Activated CD4-positive, CD25-positive, alpha-beta regulatory T cell (primary cell): Measurements from ENCODE around the gene MRPL54.

Experiments used
- DNase-seq, 4 experiments: peaks; one replicate each; lab custom pipeline; 2025; lab: John Stamatoyannopoulos, UW

The MRPL54 gene

DNA sequence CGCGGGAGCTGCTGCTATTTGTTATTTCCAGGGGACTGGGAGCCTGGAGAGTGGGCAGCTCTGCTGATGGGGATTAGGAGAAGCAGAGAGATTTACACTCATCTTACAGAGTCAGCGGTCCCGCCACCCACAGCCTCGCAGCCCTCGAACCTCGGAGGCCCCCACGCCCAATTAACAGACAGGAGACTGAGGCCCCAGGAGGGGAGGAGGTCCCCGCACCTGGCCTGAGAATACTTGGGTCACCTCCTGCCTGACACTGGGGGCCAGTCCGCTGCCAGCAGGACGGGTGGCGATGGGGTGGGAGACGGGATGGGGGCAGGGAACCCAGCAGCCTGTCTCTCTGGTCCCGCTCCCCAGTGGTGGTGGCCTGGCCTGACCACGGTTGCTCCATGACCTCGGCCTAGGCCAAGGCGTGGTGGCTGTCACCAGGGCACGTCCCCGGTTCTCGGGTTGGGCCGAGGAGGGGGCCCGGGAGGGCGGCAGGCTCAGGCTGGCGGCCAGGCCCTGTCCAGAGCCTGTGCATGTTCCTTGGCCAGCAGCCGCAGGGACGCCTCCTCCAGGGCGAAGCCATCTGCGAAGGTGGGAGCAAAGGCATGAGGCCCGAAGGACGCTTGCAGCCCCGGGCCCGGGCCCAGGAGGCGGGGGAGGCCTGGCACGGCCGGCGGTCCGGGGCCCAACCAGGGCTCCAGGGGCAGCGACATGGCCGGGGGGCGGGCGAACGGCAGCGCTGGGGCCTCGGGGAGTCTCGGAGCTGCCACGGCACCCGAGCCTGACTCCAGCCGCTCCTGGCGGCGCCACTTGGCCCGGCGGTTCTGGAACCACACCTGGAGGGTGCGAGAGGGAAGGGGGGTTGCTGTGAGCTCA lies 7.9 kb downstream of the MRPL54 start:
- no peak for DNase-seq

DNA sequence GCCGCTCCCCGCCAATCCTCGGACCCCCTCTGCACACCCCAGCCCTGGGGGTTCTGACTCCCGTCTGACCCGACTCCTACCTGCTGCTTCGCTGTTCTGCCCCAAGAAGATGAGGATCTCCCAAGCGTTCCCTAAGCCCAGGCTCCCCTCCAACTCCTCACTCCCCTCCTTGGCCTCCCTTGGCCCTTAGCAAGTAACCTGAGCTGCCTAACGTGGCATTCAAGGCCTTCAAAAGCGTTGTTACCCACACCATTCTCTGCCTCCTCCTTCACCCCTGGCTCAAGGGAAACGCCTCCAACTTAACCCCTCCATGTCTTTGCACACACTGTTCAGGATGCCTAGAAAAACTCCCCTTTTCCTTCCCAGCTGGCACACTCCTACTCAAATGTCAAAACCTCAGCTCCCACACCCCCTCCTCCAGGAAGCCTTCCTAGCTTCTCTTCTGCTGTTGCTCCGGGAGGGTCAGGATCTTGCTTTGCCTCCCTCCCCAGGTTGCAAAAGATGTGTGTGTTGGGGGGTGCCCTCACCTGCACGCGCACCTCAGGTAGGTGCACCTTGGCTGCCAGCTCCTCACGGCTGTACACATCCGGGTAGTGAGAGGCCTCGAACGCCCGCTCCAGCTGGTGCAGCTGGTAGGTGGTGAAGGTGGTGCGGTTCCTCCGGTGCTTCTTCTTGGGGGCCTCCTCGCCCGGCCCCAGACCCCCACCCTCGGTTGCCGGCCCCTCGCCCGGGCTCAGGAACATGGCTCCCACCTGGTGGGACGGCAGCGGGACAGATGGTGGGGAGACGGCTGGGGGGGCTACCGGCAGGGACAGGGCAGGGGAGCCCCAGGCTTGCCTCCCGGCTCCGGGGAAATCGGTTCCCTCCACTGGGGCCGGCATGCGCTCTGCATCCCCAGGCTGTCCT lies 8.8 kb downstream of the MRPL54 start:
- DNase-seq, result no peak

DNA sequence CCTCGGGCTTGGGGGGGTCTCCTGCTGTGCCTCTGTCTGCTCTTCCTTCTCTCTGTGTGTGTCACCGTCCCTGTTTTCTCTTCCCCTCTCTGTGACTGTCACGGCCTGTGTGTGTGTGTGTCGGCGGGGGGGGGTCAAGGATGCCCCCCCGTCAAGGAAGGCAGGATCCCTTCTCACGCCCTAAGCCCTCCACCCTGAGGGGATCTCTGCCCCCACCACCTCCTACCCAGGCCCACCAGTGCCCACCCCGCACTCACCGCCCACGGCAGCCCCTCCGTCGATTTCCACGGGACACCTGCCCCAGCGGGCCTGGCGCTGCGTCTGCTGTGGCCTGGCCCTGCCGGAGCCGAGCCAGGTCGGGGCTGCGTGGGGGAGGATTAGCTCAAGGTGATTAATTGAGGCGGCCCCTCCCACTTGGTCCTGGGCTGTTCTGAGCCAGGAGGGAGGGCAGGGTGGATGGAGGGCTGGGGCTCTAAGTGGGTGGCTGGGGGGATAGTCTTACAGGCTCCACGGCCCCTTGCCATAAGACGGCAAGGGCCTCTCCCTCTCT lies 9.5 kb downstream of the MRPL54 start, which contains the start of gene RAX2:
Gene RAX2, minus strand, starts transcription at position 323 of the 550 bp plus-strand sequence. CDS start 486 bp downstream, outside the sequence.
- no peak for DNase-seq

GRCh38 chr19:3773814-3774515 lies 11.5 kb downstream of the MRPL54 start:
- no peak for DNase-seq

DNA sequence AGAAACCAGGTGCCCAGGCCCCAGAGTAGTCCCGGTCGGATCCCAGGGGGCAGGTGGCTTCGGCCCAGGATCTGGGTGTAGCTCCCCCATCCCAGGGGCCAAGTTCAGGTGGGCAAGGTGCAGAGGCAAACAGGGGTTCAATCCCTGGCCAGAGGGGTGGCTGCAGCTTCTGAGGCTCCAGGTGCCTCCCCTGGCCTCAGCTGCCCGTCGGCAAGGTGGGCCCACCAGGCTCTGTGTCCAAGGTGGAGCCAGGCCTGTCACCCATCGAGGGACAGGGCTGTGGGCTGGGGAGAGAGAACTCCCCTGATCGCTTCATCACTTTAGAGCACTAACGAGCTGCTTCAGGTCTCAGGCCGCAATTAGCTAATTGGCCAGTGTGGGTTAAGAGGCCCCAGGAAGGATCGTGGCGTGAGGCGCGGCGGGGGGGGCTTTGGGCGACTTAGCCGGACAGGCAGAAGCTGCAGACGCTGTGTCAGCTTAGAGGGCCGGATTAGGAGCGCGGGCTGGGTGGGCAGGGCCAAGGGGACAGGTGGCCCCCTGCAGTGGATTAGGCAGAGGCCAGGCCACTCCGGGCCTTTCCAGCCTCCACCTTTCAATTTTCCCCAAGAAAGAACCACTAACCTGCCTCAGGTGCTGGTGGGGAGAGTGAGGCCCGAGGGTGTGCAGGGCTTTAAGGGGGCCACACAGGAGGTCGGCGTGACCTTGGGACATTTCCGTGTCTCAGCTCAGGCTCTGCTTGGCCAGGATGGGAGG lies 12.3 kb downstream of the MRPL54 start:
- DNase-seq, result no peak

GRCh38 chr19:3775374-3775711 lies 12.9 kb downstream of the MRPL54 start:
- DNase-seq, result no peak

DNA sequence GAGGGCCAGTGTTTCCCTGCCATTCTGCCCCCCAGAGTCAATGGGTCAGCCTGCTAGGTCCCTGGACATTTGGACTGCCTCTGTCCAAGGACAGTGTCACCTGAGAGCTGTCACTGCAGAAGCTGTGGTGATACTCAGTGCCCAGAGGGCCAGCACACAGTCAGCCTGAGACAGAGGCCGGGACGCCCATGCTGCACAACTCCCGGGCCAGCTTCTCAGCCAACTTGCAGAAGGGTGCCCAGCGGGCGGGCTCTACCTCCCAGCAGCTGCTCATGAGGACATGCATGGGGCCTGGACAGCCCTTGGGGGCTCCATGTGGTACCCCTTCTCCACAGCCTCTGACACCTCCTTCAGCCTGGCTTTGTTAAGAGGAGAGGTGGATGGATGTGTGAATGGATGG lies 13.3 kb downstream of the MRPL54 start:
- no peak for DNase-seq

GRCh38 chr19:3776479-3777040 lies 14.1 kb downstream of the MRPL54 start:
- DNase-seq, result no peak

DNA sequence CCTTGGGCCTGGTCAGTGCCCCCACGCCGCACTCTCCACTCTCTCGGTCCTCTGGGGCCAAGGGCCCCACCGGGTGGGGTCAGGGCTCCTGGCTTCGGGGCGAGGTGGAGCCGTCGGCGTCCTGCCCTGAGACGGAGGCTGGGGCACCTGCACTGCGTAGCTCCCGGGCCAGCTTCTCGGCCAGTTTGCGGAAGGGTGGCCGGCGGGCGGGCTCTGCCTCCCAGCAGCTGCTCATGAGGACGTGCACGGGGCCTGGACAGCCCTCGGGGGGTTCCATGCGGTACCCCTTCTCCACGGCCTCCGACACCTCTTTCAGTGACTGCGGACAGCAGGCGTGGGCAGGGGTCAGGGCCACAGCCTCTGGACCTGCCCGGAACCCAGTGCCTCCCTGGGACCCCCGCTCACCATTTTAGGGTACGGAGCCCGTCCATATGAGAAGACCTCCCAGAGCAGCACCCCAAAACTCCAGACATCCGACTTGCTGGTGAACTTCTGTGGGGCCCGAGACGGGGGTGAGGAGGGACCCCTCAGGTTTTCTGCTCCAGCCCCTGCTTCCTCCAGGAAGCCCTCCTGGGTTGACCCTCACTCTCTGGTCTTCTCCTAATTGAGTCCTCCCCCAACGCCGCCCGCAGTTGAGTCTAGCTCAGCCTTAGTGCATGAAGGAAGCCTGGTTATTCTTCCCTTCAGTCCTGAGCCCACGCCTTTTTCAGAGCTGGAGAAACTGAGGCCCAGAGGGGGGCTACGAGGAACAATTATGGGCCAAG lies 15.8 kb downstream of the MRPL54 start:
- DNase-seq, result no peak

- DNase-seq, result no peak
Observed at GRCh38 chr19:3778899-3779723, 16.6 kb downstream of the MRPL54 start.

DNA sequence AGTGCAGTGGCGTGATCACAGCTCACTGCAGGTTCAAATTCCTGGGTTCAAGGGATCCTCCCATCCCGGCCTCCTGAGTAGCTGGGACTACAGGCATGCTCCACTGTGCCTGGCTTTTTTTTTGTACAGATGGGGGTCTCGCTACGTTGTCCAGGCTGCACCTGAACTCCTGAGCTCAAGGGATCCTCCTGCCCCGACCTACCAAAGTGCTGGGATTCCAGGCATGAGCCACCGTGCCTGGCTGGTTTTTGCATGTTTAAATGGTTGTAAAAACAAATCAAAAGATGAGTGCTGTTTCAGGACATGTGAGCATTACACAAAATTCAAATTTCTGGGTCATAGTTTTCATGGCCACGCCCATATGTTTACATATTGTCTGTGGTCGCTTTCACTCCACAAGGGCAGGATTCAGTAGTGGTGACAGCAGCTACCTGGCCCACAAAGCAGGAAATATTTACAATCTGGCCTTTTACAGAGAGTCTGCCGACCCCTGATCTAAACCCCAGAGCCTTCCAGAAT lies 18.4 kb downstream of the MRPL54 start:
- DNase-seq, result no peak

- DNase-seq, result no peak
Observed at GRCh38 chr19:3781603-3782002, 19.1 kb downstream of the MRPL54 start.

DNA sequence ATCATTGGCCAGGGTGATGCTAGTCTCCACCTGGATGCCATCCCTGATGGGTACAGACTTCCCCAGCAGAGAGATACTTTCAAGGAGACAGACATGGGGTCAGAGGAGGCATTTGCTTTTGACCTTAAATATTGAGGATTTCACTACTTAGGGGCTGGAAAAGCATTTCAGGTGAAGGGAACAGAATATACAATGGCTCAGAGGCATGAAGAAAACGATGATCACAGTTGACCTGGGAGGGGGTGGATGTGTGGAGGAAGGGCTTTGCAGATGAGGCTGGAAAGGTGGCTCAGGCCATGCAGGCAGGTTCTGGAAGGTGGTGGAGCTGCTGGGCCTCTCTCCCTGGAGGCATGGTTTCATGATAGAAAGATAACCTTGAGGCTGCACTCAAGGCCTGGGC lies 19.8 kb downstream of the MRPL54 start:
- no peak for DNase-seq

DNA sequence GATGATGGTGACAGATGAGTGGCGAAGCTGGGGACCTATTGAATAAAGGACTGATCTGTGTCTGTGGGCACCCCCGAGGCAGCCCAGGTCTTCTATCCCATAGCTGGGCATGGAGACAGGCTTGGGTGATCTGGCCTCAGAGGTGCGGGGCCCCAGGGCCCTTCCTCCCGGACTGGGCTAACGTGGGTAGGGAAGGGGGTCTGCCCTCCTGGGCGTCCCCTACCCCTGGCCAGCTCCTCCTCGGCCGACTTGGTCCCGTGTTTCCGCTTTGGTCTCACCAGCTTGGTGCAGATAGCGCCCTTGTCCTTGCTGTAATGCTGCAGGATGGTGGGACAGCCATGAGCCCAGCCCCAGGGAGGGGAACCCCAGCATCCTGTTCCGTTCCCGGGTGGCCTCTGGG lies 20.4 kb downstream of the MRPL54 start:
- DNase-seq, result no peak

DNA sequence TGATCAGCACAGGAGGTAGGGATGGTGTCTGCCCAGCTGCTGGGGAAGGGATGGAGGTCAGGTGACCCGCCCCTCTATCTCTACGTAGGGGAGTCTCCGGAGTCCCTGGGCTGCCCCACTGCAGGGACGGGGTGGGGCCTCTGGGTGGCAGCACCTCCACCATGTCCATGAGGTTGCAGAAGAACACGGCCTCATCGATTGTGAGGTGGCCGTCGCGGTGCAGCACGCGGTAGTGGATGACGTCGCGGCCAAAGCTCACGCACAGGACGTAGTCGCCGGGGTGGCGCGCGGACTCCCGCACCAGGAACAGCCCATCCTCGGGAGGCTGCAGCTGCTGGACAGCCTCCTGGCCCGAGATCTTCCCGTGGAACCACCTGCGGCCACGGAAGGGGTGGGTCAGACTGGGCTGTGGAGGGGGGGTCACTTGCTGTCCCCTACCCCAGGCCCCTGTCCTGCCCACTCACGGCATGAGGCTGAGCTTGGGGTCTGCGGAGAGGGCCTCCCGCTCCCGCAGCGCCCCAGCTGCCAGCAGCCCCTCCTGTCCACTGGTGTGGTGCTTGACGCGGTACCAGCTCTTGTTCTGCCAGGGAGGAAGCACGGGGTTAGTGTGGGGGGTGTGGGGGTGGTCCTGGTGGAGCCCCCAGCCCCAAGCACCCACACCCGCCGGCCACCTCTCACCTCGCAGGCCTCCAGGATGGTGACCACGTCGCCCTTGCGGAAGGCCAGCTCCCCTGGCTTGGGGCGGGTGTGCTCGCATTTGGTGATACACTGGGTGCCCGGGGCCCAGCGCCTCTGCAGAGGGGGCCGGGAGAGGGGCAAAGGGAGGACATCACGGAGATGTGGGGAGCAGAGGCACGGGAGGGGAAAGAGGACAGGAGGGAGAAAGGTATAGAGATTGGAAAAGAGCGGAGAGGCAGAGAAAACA lies 21.4 kb downstream of the MRPL54 start:
- DNase-seq, result no peak

DNA sequence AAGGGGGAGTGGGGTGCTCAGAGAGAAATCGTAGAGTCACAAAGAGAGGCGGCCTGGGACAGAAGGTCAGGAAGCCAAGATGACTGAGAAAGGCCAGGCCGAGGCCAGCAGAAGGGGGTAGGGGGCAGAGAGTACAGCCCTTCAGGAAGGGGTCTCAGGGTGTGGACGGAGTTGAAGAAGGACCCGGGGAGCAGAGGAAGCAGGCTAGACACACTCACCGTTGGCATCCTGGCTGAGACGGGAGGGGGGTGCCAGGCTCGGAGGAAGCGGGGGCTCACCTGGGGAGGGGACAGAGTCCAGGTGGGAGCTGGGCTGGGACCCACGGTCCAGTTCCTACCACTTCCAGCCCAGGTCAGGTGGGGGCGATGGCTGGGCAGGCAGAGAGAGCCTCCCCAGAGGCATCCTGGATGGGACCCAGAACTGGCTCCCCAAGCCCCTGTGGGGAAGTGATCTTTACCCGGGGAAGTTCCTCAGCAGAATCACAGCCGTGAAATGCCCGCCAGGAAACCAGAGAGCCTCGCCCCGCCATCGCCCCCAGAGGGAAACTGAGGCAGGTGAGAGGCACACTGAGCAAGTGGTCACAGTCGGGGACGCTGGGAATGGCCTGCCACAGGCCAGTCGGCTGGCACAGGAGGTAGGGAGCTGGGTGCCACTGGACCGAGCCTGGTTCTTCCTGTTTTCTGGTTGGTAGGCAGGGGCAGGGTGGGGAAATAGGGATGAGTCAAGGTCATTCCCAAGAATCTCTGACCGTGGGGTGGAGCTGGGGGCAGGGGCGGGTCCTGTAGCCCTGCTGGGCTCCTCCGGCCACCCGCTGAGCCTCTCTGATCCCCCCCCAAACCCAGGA lies 22.3 kb downstream of the MRPL54 start:
- no peak for DNase-seq

GRCh38 chr19:3785451-3785937 lies 23.0 kb downstream of the MRPL54 start:
- no peak for DNase-seq
